Measurements from ENCODE around the gene FSHB. TPM values are rescaled to one million over a fixed set of nuclear protein-coding genes. Genes with fewer than 3 reads are reported as not detected.

Gene FSHB
- polyA plus RNA-seq, 3 donors, result not detected

GRCh38 chr11:30282289-30282631 lies 51.4 kb downstream of the FSHB start:
- Histone ChIP-seq H4K20me1 (ENCODE audit: insufficient read depth, low read length) (no peaks in the 10 kb centered on the region), H3K27me3 (ENCODE audit: control insufficient read depth in 2 of 2, insufficient read depth in 2 of 2, low read length in 2 of 2) (no peaks in the 10 kb centered on the region), H3K4me3 (replicated peaks in 1 of 3; ENCODE audit: low read depth in 2 of 3, low read length in 3 of 3) (no peak overlapping the region), H2AFZ (ENCODE audit: insufficient read depth, low read depth, low read length, poor library complexity, severe bottlenecking) (no peak overlapping the region), H3K79me2 (ENCODE audit: insufficient read depth, low read length) (no peaks in the 10 kb centered on the region), H3K9ac (ENCODE audit: insufficient read depth, low read length, poor library complexity, severe bottlenecking) (no peak overlapping the region), H3K4me1 (ENCODE audit: control insufficient read depth in 1 of 2, insufficient read depth in 2 of 2, low read length in 2 of 2) (no peaks in the 10 kb centered on the region), H3K4me2 (replicated peaks; ENCODE audit: extremely low read depth, low read length, poor library complexity, severe bottlenecking) (no peak overlapping the region), H3K36me3 (replicated peaks in 1 of 2; ENCODE audit: control insufficient read depth in 1 of 2, insufficient read depth in 2 of 2, low read length in 2 of 2) (no peaks in the 10 kb centered on the region), H3K9me3 (replicated peaks in 1 of 2; ENCODE audit: control insufficient read depth in 1 of 2, insufficient read depth in 1 of 2, low read length in 2 of 2) (no peaks in the 10 kb centered on the region), H3K27ac (ENCODE audit: low read depth in 1 of 2, low read length in 2 of 2) (no peak overlapping the region)
- H3K4me1 Mint-ChIP-seq, result no peaks in the 10 kb centered on the region
- no peak for TF ChIP-seq CTCF (IDR thresholded peaks at IDR 0.05)
- H3K27me3 Mint-ChIP-seq (ENCODE audit: low read depth in 3 of 3), result peaks cover 0 to 7% (median 3%) of the 10 kb centered on the region in 3 donors
- H3K4me3 Mint-ChIP-seq, result no peak overlapping the region
- no peak overlapping the region for H3K27ac Mint-ChIP-seq
- no peaks in the 10 kb centered on the region for H3K36me3 Mint-ChIP-seq
- peaks cover 0 to 4% (median 0%) of the 10 kb centered on the region in 7 donors for H3K9me3 Mint-ChIP-seq
- no peak for DNase-seq
- intact Hi-C loops (cut with micrococcal nuclease), result no loop called here
- WGBS (ENCODE audit: insufficient coverage), result 0% methylated on average over 1 of the region's 3 CpGs

Other genes with a start within 250 kb of the FSHB start
- not detected for gene KCNA4, start 214.0 kb upstream of the FSHB start, polyA plus RNA-seq
- gene ARL14EP, start 92.1 kb downstream of the FSHB start, polyA plus RNA-seq, result 10 to 100 TPM in 2 of 3 donors, 1 to 10 TPM in 1; 9.9 to 32.2 (median 21.2) TPM

Data from CD14-positive monocyte (primary cell).